Inflammatory macrophage treated with lipopolysaccharide for 4 hours (primary cell): ENCODE results near the gene CMIP.

Experiments
- DNase-seq: peaks from one replicate; pipeline ENCODE4 v3.0.0-alpha.2; 2020

The CMIP gene

DNA sequence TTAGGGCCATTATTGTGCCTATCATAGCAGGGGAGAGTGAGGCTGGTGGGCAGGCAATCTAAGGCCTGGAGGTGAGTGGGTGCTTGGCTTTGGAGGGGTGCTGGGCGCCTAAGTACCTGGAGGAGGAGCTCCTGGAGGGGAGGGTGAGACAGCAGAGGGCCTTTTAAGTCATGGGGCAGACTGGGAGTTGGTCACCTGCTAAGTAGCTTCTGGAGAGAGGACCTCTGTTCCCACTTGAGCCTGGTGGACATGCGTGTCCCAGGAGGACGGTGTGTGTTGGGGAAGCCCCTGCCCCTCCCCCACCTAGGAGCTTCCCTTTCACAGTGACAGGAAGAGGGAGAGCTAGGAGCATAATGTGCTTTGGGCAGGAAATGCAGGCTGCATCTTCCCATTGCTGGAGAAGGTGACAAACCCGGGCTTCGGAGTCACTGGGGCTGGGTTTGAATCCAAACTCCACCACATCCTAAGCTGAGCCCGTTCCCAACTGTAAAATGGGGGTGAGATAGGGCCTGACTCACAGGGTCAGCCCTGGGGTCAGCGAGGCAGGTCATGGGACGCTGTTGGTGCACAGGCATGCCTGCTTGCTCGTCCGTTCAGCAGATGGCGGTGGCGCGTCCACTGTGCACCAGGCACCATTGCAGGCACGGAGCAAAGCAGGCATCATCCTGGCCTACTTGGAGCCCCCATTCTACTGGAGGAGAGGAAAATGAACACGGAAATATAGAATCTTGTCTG is 37.9 kb downstream of the CMIP start:
- DNase-seq = peak; percentile 29

DNA sequence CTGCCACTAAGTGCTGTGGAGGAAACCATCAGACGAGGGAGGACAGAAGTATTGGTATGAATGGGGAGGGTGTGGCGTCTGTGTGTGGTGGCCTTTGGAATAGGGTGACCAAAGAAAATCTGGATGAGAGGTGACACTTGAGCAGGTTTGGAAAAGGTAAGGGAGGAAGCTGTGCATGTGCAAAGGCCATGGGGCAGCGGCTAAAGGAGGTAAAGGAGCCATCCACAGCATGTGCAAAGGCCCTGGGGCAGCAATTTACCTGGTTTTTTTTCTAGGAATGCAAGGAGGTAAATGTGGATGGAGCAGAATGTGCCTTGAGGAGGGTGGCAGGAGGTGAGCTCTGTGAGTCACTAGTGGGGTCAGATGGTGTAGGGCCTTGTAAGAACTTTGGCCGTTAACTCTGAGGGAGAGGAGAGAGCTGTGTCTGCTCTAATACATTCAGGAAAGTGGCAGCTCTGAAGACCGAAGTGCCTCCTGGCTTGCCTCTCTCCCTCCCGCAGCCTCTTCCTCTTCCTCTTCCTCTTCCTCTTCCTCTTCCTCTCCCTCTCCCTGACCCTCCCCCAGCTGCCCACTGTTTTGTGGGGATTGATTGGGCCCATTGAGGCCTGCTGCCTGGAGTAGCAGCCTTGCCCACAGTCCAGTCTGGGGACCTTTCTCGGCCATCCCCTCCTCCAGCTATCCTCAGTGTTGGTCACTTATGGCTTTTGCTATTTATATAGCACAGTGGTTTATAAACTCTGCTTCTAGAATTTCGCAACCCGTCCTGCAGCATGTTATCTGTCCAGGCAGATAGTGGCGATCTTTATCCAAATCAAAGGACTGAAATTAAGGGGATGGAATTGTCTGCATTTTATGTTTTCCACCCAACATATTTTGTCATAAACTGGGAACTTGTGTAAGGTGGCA is 38.7 kb downstream of the CMIP start:
- DNase-seq = peak; percentile 40

DNA sequence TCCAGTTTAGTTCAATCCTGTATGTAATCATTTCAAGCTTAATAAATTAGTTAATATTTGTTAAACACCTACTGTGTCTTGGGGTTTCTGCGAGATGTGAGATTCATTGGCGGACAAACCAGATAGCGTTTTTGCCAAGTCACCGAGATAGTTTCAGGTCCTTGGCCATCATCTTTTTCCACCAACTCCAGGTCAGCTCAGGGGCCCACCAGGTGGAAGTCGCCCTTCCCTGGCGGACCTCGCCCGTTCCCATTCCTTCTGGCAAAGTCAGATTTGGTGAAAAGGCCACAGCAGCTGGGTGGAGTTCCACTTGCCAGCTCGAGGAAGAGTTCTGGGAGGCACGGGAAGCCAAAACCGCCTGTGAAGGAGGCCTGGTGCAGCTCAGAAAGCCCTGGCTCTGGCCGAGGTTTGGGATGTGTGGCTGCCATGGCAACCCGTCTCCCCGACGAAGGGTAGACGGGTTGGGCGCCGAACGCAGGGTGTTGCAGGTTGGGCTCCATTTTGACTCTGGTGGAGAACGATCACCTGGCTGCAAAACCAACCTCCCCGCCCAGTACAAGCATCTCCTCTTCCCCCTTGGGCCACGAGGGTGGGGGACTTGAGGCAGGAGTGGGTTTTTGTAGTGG is 39.5 kb downstream of the CMIP start:
- DNase-seq = no peak

DNA sequence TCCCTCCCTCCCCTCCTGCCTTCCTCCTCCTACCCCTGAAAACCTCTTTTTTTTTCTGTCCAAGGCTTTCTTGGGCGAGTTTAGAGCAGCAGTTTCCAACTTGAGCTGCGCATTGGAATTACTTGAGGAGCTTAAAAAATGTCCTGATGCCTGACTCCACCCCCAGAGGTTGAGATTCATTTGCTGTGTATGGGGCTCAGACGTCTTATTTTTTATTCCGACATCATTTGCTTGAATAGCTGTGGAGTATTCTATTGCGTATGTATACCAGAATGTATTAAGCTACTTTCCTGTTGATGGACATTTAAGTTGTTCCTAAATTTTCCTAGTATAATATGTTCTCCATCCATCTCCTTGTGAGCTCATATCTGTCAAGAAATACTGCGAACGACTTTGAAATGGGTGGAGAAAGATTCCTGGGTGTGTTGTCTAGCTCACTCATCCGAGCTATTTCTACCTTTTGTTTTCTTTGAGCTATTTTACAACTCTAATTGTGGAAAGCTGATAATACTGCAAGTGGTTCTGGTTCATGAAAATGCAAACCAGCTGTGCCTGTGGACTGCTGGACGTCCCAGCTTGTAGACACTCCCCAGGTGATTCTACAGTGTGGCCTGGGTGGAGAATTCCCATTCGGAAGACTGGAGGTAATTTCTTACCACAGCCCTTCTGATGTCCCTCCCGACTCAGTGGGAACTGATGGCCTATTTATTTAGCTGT is 40.5 kb downstream of the CMIP start:
- DNase-seq = no peak

DNA sequence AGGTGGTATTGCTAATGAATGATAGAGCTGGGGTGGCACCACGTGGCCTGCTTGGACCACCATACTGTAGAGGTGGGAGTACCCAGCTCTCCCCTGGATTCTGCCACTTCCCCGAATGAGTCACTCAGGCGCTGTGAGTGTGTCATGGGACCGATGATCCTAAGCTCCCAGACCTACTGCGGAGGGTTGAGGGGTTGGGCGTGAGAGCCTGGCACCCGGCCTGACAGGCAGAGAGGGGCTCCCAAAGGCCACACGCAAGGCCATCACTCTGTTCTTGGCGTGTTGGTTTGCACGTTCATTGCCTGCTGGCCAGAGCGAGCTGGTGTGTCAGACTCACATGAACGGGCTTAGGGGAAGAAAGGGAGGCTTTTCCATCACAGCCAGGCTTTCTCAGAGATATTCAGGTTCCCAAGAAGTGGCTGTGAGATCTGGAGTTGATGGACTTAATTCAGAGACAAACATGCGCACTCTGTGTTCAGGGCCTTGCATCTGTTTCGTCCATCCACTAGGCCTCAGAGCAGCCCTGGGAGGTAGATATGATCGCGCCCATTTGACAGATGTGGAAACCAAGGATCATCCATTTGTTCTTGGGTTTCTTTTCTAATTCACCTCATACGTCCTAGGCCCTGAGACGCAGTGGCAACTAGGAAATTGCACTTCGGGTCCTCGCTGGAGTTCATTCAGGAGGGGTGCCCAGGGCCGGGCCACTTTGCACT is 41.4 kb downstream of the CMIP start:
- peak; percentile 77 for DNase-seq

DNA sequence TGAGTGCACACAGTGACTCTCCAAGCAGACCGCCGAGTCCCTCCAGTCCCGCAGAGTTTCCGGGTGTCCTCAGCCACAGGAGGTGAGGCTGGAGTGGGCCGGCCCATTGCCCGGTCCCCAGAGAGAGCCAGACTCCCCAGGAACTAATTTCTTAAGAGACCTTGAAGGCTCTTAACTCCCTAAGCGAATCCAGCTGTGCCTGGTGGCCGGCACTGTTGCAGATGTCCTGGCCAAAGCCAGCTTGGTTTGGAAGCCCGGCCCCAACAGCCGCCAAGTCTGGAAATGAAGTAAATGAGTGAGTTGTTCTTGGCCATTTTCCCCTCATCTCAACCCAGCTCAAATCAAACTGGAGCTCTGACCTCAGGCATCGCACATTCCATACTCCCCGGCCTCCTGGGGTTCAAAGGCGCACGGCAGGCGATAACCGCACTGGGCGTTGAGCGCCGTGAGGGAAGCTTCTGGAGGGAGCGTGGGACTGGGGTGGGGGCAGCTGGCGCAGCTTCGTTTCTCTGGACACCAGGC is 42.0 kb downstream of the CMIP start:
- DNase-seq = no peak

DNA sequence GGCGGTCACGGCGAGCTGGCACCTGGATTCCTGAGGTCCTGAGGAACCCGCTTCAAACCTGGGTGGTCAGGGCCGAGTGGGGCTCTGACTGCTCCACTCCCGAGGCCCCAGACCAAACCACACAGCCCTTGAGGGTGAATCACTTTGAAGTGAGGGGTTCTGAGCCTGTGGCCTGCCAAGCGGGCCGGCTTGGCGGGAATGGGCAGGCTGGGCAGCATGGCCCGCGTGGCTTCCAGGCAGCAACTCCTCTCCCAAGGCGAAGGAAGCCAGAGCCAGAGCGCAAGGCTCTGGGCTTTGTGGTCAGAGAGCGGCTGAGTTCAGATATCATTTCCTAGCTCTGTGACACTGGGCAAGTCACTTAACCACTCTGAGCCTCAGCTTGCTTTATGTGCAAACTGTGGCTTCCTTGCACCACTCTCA is 42.7 kb downstream of the CMIP start:
- no peak for DNase-seq

DNA sequence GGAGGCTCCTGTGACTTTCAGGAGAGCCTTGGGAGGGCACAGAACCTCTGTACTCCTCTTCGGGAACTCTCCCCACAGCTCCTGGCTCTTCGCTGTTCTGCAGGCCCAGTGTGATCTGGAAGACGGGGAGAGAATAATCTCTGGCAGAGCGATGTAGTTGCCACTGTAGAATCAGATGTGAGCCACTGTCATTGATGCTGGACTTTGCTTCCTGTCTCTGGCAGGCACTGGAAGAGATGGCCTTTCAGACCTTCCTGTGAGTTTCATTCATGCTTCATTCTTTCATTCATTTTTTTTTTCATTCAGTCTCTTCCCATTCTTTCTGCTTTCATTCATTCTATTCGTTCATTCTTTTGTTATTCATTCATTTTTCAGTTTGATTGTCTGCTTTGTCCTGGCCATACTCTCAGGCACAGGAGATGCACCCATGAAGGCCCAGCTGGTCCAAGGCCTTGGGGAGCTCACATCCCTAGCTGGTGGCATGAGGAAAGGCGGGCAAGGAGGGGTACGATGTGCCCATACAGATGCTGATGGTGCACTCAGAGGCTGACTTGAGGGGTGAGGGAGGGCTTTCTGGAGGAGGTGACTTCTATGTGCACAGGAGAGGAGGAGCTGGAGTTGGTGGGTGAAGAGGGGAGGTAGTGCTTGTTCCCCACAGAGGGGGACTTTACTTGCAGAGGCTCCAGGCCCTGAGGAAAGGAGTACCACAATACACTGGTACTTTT is 44.2 kb downstream of the CMIP start:
- DNase-seq = no peak

DNA sequence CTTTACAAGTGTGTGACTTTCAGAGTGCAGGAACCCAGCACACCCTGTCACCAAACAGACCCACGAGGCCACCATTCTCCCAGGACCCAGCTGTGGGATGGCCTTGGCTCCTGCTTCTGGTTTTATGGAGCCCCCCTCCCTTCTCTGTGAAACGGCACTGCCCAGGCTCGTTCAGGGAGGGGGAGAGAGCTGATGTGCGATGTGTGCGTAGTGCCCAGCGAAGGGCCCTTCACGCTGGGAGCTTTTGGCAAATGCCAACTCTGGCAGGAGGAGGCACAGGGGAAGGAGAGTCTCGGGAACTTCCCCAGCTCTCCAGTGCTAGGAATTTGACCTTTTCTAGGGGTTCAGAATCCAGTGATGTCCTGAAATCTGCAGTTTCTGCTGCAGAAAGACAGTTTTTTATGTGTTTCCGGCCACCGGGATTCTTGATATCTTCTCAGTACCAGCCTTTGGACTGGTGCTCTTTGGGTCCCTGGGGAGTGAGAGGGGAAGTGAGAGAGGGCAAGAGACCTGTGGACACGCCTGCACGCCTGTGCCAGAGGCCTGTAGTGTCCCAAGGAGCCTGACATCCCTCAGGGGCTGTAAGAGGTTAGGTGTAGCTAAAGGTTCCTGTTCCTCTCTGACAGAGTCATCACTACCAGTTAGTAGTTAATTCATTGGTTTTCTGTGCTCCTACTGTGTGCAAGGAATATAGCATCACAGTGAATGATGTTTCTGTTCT is 45.1 kb downstream of the CMIP start:
- DNase-seq = no peak

DNA sequence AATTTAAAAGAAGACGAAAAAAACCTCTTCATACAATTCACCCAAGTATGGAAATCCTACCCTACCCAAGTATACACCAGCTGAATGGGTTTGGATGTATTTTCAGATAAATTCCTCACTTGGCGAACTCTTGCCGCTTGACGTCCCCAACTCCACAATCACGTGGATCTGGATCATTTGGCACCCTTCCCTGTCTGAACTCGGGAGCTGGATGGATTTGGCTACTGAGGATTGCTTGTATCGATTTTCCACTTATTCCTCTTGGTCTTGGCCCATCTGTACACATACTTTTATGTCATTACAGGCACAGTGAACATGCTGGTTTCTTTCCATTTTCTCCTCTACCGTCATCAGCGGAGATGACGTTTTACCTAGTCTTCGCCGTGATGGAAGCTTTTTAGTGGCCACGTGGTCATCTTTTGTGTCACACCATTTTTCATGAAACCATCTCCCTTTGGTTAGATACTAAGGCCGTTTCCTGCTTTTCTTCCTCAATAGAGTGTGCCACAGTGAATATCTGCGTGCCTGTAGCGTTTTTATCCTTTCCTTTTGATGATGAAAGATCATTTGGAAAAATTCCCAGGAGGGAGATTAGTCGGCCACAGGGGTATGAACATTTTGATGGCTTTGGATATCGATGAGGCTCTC is 47.1 kb downstream of the CMIP start:
- no peak for DNase-seq

DNA sequence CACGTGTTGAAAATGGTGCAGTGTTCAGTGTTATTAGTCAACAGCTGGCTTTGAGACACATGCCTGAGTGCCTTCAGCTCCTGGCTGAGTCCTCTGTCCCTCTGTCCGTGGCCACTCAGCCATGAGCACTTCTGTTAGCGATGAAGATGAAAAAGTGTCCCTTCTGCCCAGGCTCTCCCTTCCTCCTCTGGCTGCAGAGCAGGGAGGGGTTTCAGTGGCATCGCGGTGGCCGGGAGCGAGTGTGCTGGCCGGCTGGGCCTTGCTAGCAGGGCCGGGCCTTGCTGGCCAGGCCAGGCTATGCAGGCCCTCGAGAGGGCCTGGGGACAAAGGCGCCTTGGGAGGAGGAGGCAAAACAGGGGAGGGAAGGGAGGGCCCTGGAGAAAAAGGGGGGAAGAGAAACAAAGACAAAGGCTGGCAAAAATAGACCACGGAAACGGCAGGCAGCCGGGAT is 47.7 kb downstream of the CMIP start:
- DNase-seq = no peak

DNA sequence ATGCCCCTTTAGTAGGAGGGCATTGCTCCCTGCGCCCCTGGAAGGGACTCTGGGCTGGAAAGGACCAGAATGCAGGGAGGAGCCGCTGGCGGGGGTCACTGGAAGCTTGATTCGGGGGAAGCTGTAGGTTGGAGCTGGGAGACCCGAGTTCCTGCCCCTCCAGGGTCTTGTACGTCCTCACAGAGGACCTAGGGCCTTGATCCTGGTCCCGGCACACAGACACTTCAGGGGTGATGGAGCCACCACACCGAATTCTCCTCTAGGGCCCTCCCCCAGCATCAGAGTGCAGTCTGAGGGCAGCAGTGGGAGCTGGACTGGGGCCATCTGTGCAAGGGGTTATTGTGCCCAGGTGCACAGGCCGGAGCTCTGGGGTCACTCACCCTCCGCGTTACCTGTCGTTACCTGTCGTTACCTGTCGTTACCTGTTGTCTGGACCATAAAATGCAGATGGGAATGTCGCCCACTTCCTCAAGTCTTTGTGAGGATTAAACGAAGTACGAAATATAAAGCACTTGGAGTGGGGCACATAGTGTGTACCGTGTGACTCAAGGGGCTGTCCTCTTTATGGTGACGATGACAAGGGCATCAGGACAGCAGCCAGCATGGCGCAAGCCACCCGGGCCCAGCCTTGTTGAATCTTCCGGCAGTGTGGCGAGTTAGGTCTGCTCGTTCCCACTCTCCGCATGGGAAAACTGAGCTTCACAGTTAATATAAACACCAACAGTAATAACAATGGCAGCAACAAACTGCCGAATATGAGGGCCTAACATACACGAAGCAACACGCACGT is 48.6 kb downstream of the CMIP start:
- no peak for DNase-seq

DNA sequence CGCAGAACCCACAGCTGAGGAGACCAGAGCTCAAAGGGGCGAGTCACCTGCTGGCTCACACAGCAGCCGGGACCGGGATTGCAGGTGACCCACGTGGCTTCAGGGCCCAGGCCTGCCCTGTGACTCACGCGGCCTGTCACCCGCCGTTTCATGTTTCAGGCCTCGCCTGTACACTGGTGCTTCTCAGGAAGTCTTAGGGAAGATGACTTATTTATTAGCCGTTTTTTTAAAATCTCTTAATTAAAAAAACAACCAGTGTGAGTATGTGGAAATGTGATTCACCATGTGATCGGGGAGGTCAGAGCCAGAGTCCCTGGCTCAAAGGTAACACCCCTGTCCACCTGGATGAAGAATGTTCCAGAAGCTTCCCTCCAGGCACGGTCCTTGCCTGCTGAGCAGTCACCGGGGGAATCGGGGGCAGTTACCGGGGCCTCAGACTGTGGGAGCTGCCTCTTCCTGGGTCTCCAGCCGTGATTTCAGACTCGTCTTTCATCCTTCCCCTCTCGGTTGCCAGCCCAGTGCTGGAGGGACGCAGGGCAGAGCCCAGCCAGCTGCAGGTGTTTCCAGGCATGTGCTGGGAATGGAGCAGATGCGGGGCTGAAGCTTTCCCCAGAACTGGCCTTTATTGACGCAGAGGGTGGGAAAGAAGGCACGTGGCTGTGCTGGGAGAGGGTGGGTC is 49.3 kb downstream of the CMIP start:
- DNase-seq = peak; percentile 23

DNA sequence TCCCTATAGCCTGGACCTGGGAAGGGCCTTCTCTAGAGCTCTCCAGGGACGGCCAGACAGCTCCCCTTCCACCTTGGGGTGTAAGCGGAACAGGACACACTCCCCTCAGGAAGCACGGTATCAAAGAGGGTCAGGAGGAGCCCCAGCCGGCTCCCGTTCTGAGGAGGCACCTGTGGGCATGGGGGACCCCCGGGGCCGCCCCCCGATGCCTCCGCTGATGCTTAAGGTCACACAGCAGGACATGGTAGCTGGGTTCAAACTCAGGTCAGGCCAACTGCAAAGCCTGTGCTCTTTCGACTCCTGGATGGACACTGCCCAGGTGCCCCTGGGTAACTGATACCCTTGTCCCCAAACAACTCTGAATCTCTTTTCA is 49.8 kb downstream of the CMIP start:
- DNase-seq = no peak

DNA sequence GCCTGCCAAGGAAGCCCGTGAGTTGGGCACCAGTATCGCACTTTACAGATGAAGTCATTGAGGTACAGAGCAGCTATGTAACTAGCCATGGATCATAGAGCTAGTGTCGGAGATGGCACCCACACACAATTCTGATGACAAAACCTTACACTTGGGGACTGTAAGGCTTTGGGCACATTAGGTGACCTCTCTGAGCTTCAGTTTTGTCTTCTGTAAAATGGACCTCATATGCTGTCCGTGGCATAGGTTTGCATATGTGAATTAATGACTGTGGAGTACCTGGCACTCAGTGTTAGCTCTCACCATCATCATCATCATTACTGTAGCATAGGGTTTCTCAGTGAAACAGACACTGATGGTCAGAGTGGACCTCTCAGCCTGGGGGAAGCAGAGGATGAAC is 50.3 kb downstream of the CMIP start:
- no peak for DNase-seq

DNA sequence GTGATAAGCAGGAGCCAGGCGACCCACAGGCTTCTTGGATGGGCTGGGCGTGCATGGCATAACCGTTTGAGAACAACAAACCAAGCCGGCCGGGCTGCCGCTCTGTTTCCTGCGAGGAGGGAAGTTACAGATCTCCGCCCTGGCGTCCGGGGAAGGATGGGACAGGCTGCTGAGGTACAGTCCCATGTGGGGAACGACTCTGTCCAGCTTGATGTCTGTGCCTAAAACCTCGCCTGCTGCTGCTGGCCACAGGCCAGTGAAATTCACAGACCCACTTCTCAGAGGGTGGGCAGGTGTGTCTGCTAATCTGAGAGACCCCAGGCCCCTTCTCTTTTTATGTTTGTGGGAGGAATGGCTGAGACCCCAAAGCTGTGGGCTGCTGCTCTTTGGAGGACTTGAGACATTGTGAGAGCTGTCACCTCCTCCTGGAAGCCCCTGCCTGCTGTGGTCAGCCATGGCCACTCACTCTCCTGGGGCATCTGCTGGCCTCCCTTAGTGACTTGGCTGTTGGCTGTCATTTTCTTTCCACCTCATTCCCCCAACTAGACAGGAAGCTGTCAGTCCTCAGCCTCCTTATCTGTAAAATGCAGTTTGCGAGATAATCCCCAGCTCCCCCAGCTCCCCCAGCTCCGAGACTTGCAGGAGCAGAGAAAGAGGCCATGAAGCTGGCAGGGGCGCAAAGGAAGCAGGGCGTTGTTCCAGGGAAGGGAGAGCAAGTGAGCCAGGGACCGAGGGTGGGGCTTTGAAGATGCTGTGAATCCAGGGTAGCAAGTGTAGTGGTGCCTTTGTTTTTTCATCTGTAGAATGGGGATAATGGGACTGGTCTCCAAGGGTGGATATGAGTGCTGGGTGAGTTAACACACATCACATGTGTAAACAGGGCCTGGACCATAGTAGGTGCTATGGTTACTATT is 51.0 kb downstream of the CMIP start:
- DNase-seq = peak; percentile 47

DNA sequence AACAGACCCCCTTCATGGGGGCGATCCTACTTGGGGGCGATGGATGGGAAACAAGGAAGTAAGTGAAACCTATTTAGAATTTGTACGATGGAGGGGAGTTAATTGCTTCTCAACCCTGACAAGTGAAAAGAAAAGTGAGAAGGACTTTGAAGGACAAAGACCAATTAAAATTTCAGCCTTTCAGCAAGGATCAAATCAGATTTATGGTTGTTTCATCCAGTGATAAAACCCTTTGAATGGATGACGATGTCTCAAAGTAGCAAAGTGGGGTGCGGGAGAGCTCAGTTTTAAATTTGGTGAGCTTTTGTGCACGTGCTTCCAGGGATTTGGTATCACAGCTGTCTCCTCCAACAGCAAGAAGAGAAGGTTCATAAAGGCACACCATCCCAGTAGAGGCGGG is 51.7 kb downstream of the CMIP start:
- no peak for DNase-seq

DNA sequence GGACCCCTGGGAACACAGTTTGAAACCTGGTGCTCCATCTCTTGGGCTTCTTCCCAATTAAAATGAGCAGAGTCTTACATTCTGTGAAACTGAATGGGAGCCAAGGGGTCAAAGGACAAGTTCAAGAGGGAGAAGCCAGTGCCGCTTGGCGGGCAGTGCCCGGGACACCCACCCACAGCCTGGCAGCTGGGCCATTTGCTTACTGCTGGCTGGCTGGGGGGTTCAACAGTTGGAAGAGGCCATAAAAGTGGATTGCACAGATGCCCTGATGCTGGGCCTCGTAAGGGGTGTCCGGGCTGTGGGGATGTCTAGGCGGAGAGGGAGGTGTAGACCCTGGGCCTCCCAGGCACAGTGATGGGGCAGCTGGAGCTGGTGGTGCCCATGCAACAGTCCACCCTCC is 52.1 kb downstream of the CMIP start:
- DNase-seq = no peak
